Transverse colon (tissue), 4 donors: ENCODE data around the gene LRFN2. TPM values are rescaled to one million over a fixed set of nuclear protein-coding genes. Genes with fewer than 3 reads are reported as not detected.

Source experiments
- DNase-seq: peaks from one replicate; pipeline ENCODE4 v3.0.0-alpha.2; 2019
- H3K27ac ChIP-seq, 4 donors: fragments of 200-600 bp; sonication (generic); 2 replicates each; pipeline ENCODE4 v1.5.1; 2016 to 2018; ENCODE audit warnings: inconsistent platforms in 4 of 4
- H3K27me3 ChIP-seq: fragments of 200-600 bp; sonication (generic); 2 replicates; pipeline ENCODE4 v1.5.1; 2017; ENCODE audit warnings: inconsistent platforms
- H3K36me3 ChIP-seq, 4 donors: fragments of 200-600 bp; sonication (generic); 2 replicates each; pipeline ENCODE4 v1.5.1; 2017 to 2019; ENCODE audit warnings: inconsistent platforms in 4 of 4
- H3K4me1 ChIP-seq, 4 donors: fragments of 200-600 bp; sonication (generic); 2 replicates each; pipeline ENCODE4 v1.5.1; 2017 to 2020; ENCODE audit warnings: inconsistent platforms in 4 of 4
- H3K4me3 ChIP-seq, 4 donors: fragments of 200-600 bp; sonication (generic); 1 replicate in 1 of 4; 2 replicates in 3 of 4; pipeline versions ENCODE4 v1.5.1 to v1.6.1; 2017 to 2019; ENCODE audit warnings: inconsistent platforms in 4 of 4
- H3K9me3 ChIP-seq, 2 donors: fragments of 200-600 bp; sonication (generic); 2 replicates each; pipeline ENCODE4 v1.5.1; 2017 to 2019; ENCODE audit warnings: inconsistent platforms in 2 of 2
- EP300 ChIP-seq: sonication (generic); formaldehyde crosslinking; IDR thresholded peaks from one replicate; pipeline ENCODE4 v1.6.1; 2017; ENCODE audit warnings: antibody characterized with exemption, low read depth
- POLR2A ChIP-seq: fragments of 450-650 bp; IDR thresholded peaks from one replicate; pipeline ENCODE4 v1.6.1; 2016; ENCODE audit warnings: antibody characterized with exemption, mild to moderate bottlenecking, moderate library complexity
- POLR2AphosphoS5 ChIP-seq, 3 donors: sonication (generic); formaldehyde crosslinking; IDR thresholded peaks; one replicate each; pipeline ENCODE4 v1.6.1; 2016; ENCODE audit warnings: antibody characterized with exemption in 3 of 3
- WGBS, 2 donors: methylation state at CpG; one replicate each; pipeline ENCODE4 v1.1.5; 2018; ENCODE audit warnings: low coverage in 1 of 2; 5-methylcytosine and 5-hydroxymethylcytosine counted together
- in situ Hi-C, 4 donors: fragments of 200-750 bp; cut with MboI; loops; one replicate each; pipeline versions ENCODE4 v1.15.0 to v1.15.1; 2017; ENCODE audit warnings: low sequenced_read_pairs in 3 of 4, low pct_ligation_motif_present in 1 of 4, low pct_unique_long_range_greater_than_20kb in 1 of 4
- intact Hi-C: fragments of 100-400 bp; cut with DNase I; formaldehyde crosslinking; loops from one replicate; pipeline ENCODE4 v1.15.1; 2023; ENCODE audit warnings: low total_unique reads
- total RNA-seq, 4 donors: library from RNA; depleted of rRNA; stranded (reverse); fragments of >200 nt; gene quantifications; one replicate each; pipeline ENCODE4 v1.1.0, GENCODE V29; 2016
- TF ChIP-seq, protein P1 (sequence below), 5 experiments: fragments of 200-600 bp in 3 of 5; fragments of 450-650 bp in 2 of 5; sonication (generic) in 3 of 5; IDR thresholded peaks; 1 replicate in 2 of 5; 2 replicates in 3 of 5; pipeline ENCODE4 v1.5.1; 2016 to 2017; ENCODE audit warnings: antibody characterized with exemption in 5 of 5, inconsistent platforms in 3 of 5, mild to moderate bottlenecking in 2 of 5, moderate library complexity in 1 of 5

Gene LRFN2
- total RNA-seq, 4 donors from 2014 or later: 0.40 to 0.41 TPM; not detected in 2

DNA sequence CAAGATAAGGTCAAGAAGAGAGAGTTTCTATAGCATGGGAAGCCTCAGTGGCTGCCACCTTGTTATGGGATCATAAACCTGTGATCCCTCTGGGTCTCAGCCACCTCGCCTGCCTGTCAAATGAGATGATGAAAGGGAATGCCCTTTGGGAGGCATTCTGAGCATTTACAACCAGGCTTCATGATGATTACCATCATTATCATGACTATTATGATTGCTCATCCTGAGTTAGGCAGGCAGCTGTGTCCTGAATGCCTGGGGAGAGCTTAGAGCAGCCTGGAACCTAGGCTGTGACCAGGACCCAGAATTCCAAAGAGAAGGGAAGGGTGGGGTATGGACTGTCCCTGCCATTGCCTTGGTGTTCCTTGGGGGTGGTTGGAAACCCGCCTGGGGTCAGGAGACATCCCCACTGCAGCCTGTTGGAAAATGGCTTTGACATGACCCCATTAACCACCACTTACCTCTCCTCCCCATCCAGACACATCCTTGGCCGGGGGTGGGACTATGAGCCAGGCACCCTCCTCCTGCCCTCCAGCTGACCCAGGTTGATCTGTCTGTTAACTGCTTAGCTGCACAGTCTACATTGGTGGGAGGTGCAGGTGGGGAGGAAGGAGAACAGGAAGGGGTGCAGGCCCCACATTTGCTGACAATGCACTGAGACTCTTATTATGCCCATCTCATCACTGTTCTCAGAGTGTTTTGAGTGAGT lies 51.9 kb downstream of the LRFN2 start:
- DNase-seq: no peak
- 75% methylated on average over 3 of the region's 3 CpGs; no CpG with 5 or more reads in 1 of the 2 donors for WGBS, 2 donors
- H3K27ac ChIP-seq: no peak overlapping the region
- H3K27me3 ChIP-seq: no peaks in the 10 kb centered on the region
- TF ChIP-seq EP300 (no peak), POLR2A (no peak)
- TF ChIP-seq, protein P1, sequence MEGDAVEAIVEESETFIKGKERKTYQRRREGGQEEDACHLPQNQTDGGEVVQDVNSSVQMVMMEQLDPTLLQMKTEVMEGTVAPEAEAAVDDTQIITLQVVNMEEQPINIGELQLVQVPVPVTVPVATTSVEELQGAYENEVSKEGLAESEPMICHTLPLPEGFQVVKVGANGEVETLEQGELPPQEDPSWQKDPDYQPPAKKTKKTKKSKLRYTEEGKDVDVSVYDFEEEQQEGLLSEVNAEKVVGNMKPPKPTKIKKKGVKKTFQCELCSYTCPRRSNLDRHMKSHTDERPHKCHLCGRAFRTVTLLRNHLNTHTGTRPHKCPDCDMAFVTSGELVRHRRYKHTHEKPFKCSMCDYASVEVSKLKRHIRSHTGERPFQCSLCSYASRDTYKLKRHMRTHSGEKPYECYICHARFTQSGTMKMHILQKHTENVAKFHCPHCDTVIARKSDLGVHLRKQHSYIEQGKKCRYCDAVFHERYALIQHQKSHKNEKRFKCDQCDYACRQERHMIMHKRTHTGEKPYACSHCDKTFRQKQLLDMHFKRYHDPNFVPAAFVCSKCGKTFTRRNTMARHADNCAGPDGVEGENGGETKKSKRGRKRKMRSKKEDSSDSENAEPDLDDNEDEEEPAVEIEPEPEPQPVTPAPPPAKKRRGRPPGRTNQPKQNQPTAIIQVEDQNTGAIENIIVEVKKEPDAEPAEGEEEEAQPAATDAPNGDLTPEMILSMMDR (IDR thresholded peaks at IDR 0.05): no peak
- no peaks in the 10 kb centered on the region for H3K4me1 ChIP-seq
- H3K9me3 ChIP-seq: no peaks in the 10 kb centered on the region
- in situ Hi-C loops (no loop called here), intact Hi-C loops (no loop called here)
- no peaks in the 10 kb centered on the region for H3K36me3 ChIP-seq
- H3K4me3 ChIP-seq: no peak overlapping the region

DNA sequence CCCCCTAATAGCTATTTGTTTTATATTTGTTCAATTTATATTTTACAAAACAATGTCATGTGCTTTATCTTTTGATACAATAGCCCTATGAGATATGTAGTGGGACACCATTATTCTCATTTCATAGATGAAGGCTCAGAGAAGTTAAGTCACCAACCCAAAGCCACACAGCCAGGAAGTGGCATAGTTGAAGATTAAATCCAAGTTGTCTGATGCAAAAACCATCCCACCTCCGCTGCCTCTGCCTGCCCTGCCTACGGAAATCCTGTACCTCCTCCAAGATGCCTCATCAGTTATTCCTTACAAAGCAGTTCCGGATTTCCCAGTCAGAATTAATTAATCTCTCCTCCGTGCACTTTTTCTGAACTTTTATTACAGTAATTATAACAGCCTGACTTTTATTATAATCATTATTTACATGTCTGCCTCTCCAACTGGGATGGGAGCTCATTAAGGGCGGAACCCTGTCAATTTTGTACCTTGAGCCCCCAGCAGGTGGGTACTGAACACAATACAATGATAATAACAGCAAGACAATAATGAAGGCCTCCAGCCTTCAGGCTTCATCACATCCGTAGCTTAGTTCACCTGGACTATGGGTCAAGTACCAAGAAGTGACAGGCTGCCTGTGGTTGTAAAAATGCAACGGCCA lies 54.7 kb downstream of the LRFN2 start:
- H3K4me1 ChIP-seq: no peaks in the 10 kb centered on the region
- 77 to 82% methylated on average over 6 to 7 of the region's 7 CpGs for WGBS, 2 donors
- intact Hi-C loops (no loop called here), in situ Hi-C loops (no loop called here)
- no peak overlapping the region for H3K27ac ChIP-seq
- no peaks in the 10 kb centered on the region for H3K27me3 ChIP-seq
- no peak overlapping the region for H3K4me3 ChIP-seq
- no peaks in the 10 kb centered on the region for H3K9me3 ChIP-seq
- TF ChIP-seq POLR2A (no peak), EP300 (no peak), POLR2AphosphoS5 (IDR thresholded peaks at IDR 0.05) (no peak)
- TF ChIP-seq, protein P1 (IDR thresholded peaks at IDR 0.05): no peak
- no peak for DNase-seq
- H3K36me3 ChIP-seq: no peaks in the 10 kb centered on the region

DNA sequence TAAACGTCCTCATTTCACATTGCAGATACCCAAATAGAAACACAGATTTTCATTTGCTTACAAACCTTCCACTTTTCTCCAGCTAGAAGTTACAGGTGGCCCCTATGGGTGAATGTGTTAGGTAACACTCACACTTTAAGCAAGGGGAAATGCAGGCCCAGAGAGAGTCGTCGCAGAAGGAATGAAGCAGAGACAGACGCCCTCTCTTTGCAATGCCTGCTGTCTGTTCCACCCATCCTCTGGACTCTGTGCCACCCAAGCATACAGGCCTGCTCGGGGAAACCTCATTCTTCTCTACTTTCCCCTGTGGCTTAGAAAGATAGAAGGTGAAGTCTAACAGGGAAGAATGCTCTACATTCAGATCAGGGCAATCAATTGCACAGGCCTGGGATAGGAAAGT lies 57.2 kb downstream of the LRFN2 start:
- in situ Hi-C loops (no loop called here), intact Hi-C loops (no loop called here)
- Histone ChIP-seq H3K27me3 (no peaks in the 10 kb centered on the region), H3K4me3 (no peak overlapping the region), H3K9me3 (no peaks in the 10 kb centered on the region), H3K27ac (no peak overlapping the region), H3K36me3 (no peaks in the 10 kb centered on the region), H3K4me1 (no peaks in the 10 kb centered on the region)
- no peak for DNase-seq
- no peak for TF ChIP-seq POLR2AphosphoS5 (IDR thresholded peaks at IDR 0.05)
- no peak for TF ChIP-seq EP300
- no peak for TF ChIP-seq POLR2A
- TF ChIP-seq, protein P1 (IDR thresholded peaks at IDR 0.05): no peak
- WGBS, 2 donors: 27 to 88% methylated on average over 1 to 5 of the region's 5 CpGs

DNA sequence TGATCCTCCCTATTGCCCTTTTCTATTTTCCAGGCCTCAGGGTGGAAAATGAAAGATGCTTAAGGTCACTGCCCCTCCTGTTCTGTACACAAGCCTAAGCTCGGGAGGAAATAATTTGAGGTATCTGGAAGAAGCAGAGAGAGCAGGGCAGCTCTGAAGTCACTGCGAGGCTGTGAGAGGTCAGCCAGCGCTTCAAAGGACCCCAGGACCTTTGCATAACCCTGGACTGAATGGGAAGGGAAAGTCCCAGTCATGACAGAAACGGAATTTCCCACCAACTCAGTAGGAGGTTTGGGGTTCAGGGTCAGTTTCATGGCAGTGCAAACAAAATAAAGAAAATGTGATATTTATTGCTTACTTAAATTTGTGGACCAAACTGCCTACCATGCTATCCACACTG lies 58.1 kb downstream of the LRFN2 start:
- H3K36me3 ChIP-seq: no peaks in the 10 kb centered on the region
- intact Hi-C loops: no loop called here

More for the DNA sequence above, 58.1 kb downstream of the LRFN2 start:
- Histone ChIP-seq H3K4me3 (no peak overlapping the region), H3K4me1 (no peaks in the 10 kb centered on the region), H3K27me3 (no peaks in the 10 kb centered on the region), H3K27ac (no peak overlapping the region), H3K9me3 (no peaks in the 10 kb centered on the region)
- TF ChIP-seq POLR2AphosphoS5 (IDR thresholded peaks at IDR 0.05) (no peak), EP300 (no peak), POLR2A (no peak)
- TF ChIP-seq, protein P1 (IDR thresholded peaks at IDR 0.05): no peak
- DNase-seq: no peak
- WGBS, 2 donors: 60 to 64% methylated on average over 1 to 4 of the region's 4 CpGs
- in situ Hi-C loops: no loop called here
